ENCODE measurements around the gene CYSRT1.
A peak's percentile ranks its signal among the peaks of the same experiment; 100 is the strongest.
"Not testable (repeated sequence)": the region's sequence is repeated elsewhere in the genome, so short reads cannot be mapped to it uniquely, and the experiment has no call there.

The CYSRT1 gene

DNA sequence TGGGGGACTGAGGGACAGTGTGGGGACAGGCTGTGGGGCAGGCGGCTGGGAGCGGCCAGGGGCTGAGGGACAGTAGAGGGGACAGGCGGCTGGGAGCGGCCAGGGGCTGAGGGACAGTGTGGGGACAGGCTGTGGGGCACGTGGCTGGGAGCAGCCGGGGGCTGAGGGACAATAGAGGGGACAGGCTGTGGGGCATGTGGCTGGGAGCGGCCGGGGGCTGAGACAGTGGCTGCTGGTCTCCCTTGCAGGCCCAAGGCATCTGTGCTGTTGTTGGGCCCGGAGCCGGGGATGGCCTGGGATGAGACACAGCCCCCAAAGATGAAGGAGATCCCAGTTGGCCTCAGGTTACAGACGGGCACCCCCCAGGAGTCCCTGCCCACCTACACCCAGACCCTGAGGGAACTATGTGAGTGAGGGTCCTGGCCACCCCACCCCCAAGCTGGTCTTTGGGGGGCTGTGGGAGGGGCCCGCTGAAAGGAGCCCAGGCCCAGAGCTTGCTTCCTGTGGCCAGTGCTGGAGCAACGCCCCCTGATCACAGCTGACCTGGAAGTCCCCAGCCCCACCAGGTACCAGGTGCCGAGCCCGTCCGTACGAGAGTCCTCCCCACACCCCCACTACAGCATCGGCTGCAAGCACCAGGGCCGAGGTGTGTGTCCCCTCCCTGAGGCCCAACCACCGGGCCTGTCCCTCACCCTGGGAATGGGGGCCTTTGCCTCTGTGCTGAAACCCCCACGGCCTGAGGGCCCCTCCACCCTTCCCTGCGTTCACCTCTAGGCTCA, 26.7 kb downstream of the CYSRT1 start:
- no peak for DNase-seq

DNA sequence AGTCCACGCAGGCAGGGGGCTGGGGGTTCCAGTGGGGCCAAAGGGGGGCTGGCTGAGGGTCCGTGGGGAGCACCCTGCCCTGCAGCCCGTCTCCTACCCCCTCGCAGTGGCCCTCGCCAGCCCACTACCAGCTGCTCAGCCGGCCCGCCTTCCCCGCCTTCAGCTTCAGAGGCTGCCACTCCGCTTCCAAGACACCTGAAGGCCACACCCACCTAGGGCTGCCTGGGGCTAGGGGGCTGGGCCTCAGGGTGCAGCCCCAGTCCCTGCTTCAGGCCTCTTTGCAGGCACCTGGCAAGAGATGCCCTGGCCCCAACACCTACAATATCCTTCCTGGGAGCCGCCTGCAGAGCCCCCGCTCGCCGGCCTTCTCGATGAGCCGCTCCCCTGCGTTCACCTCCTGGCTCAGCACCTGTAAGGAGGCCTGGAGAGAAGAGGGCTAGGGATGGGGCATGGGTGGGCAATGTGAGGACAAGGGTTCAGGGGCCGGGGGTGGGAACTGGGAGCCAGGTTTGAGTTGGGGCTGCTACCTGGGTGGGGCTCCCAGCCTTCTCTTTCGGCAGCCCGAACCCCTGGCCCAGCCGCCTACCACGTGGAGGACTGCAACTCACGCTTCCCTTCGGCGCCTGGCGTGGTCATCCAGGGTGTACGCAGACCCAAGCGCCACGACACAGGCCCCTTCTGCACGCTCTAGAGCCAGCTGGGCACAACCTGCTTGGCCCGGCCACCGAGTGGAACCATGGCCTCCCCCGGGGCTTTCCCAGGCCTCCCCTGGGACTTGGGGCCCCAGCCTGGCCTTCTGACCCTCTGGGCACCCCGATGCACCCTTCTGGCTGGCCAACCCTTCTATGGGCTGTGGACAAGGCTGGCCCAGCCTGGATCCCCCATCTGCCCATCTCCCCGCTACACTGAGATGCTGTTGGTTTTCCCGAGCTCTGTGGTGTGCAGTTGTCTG, 27.9 kb downstream of the CYSRT1 start:
- peak; percentile 21 for DNase-seq

DNA sequence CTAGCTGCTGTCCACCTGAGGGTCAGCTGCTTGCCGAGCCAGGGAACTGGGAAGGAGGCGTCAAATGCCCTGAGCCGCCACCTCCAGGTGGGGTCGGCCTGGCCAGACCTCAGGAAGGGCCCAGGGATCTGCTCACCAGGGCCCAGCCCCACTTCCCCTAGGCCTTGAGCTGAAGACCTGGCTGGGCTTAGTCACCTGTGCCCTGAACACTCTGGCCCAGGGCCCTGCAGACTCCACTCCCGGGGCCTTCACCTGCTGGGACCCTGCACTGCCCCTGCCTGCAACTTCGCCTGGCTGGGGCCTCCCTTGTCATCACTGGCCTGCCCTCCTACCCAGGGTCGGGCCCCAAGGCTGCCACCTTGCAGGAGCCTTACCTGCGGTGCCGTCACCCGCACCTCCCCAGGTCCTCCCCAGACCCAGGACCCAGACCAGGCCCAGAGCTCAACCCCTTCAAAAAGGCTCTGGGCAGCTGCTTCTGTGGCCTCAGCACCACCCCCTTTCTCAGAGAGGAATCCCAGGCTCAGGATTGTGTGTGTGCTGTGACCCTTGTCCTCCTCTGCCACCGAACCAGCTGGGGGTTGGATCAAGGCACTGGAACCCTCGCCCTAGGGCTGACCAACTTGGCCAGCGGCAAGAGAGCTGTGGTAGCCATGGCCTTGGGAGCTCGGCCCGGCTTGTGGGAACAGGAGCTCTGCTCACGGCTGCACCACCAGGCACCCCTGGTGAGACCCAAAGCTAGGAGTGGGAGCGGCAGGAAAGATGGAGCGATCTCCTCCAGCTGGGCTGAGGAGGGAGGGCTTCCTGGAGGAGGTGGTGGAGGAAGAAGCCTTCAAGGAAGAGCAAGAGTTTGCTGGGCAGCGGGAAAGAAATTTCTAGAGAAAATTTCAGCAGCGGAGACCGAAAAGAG, 29.0 kb downstream of the CYSRT1 start:
- peak; percentile 60 for DNase-seq

DNA sequence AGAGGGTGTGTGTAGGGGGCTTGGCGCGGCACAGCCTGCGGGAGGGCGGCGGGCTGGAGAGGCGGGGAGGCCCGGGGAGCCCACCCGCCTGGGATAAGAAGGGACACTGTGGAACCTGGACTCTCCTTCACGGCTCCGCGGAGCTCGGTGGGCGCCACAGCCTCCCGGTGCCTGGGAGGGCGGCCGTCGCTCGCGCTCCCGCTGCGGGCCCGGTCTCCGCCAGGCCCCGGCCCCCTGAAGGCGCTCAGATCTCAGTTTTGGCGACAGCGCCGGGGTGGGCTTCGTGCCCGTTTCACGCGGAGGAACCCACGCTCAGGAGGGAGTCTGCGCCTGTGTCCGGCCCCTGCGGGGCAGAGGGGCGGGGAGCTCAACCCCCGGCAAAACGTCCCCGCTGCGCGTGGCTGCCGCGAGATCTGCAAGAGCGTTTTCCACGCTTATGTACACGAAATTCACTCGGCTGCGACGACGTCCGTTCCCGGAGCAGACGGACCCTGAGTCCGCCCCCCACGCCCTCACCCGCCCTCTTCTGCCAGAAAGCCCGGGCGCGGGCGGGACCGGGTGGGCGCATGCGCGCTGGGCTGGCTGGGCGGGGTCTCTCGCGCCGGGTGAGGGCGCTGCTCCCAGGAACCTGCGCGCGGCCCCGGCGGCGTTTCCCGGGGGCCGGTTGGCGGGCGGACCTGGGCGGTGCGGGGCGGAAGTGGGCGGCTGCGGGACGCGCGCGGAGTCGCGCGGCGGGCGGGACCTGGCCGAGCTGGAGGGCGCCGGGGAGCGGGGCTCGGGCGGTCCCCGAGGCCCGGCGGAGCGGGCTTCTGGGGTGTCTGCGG, 29.9 kb downstream of the CYSRT1 start, which contains the start of gene NELFB:
NELFB (plus strand) TSS at position 704 of the 824 bp plus-strand sequence.
- DNase-seq = peak; percentile 85

DNA sequence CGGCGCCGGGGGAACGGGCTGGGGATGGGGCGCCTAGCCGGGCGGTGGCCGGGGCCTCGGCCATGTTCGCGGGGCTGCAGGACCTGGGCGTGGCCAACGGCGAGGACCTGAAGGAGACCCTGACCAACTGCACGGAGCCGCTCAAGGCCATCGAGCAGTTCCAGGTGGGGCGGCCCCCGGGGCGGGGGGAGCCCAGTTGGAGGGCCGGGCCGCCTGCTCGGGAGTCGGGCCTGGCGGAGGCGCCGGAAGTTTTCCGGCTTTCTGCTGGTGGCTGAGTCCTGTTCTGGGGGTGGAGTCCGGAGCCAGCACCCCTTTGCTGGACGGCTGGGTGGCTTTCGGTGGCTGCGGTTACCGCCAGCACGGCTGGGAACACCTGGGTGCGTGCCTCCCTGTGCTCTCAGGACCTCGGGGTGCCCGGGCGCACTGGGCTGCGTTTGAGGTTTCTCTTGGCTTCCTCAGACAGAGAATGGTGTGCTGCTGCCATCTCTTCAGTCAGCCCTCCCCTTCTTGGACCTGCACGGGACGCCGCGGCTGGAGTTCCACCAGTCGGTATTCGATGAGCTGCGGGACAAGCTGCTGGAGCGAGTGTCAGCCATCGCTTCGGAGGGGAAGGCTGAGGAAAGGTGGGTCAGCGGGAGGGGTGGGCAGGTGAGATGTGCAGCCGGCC, 30.6 kb downstream of the CYSRT1 start:
- peak; percentile 74 for DNase-seq

DNA sequence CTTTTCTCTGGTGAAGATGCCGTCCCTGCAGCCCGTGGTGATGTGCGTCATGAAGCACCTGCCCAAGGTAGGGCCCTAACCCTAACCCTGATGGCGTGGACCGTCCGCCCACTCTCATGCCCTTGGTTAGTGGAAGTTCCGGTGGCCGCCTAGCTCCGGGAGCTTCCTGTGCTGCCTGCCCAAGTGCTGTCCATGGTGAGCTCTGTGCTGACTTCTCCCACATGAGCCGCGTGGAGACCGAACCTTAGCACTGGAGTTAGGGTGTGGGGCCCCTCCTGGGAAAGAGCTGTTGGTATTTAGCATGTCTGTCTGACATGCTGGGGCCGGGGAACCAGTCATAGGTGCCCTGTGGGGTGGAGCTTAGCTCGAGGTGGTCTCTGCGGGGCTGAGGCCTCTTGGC, 31.4 kb downstream of the CYSRT1 start:
- DNase-seq = no peak

DNA sequence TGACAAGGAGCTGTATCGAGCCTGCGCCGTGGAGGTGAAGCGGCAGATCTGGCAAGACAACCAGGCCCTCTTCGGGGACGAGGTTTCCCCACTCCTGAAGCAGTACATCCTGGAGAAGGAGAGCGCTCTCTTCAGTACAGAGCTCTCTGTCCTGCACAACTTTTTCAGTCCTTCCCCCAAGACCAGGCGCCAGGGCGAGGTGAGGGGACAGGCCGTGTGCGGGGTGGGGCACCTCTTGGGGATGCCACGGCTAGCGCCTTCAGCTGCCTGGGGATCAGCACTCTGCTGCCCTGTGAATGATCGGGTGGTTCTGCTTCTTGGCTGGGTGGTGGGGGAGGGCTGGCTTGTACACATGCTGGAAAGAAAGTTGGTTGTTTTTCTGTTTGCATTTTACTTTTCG, 31.9 kb downstream of the CYSRT1 start:
- no peak for DNase-seq

DNA sequence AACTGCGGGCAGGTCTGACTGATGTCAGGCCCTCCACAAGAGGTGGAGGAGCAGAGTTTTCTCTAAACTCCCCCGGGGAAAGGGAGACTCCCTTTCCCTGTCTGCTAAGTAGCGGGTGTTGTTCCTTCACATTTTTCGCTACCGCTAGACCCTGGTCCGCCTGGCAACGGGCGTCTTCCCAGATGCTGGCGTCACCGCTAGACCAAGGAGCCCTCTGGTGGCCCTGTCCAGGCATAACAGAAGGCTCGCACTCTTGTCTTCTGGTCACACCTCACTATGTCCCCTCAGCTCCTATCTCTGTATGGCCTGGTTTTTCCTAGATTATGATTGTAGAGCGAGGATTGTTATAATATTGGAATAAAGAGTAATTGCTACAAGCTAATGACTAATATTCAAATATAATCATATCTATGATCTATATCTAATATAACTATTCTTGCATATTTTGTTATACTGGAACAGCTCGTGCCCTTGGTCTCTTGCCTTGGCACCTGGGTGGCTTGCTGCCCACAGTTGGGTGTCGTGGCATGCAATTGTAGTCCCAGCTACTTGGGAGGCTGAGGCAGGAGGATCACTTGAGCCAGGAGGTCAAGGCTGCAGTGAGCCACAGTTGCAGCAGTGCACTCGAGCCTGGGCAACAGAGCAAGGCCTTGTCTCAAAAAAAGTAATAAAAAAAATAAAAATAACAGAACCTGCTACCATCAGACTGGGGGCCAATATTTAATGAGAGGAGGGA, 37.4 kb downstream of the CYSRT1 start:
- DNase-seq = not testable (repeated sequence)

DNA sequence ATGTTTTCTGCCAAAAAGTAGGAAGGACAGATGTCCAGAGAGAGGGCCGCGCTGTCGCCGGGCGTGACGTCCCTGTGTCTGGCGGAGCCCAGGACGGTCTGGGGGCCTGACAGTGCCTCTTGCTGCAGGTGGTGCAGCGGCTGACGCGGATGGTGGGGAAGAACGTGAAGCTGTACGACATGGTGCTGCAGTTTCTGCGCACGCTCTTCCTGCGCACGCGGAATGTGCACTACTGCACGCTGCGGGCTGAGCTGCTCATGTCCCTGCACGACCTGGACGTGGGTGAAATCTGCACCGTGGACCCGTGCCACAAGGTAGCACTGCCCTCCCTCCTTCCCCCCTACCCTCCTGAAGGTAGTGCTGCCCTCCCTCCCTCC, 37.9 kb downstream of the CYSRT1 start:
- DNase-seq = no peak

DNA sequence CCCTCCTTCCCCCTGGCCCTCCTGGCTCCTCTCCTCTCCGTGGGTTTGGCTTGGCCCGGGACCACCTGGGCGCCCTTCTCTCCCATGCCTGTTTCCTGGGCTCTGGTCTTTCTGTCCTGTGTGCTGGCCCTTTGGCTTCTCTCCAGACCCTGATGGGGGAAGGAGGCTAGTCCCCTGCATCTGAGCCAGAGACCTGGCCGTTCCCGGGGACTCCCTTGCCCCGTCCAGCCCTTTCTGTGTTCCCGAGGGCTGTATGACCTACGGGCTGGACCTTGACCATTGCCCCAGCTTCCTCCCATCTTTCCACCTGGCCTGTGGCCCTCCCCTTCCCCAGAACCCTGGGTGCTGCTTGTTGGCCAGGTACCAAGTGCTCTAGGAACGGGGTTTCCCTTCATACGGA, 38.5 kb downstream of the CYSRT1 start:
- DNase-seq = no peak

DNA sequence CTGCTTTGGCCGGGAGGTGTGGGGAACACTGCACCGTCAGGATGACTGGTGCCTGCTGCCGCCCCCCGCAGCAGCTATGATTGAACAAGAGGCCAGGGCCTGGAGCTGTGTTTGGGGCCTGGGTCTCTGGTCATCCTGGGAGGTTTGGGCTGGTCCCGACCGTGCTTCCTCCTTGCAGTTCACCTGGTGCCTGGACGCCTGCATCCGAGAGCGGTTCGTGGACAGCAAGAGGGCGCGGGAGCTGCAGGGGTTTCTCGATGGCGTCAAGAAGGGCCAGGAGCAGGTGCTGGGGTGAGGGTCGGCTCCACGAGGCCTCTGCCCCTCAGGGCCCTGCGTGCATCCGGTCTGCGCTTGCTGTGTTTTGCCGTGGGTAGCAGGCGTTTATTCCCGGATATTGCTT, 39.1 kb downstream of the CYSRT1 start:
- no peak for DNase-seq

DNA sequence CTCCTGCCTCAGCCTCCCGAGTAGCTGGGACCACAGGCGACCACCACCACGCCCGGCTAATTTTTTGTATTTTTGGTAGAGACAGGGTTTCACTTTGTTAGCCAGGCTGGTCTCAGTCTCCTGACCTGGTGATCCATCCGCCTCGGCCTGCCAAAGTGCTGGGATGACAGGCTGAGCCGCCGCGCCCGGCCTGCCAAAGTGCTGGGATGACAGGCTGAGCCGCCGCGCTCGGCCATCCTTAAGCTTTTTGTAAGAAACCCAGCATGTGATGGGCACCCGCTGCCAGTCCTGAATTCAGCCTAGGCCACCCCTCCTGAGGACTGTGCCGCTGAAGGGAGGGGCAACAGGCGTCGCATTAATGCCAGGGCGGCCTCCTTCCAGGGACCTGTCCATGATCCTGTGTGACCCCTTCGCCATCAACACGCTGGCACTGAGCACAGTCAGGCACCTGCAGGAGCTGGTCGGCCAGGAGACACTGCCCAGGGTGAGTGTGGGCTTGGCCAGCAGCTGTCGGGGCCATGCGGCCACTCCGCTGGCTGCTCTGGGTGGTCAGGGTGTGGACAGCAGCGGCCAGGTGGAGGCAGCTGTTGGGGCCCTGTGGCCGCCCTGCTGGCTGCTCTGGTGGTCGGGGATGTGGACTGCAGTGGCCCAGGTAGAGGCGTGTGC, 40.7 kb downstream of the CYSRT1 start:
- DNase-seq = no peak

DNA sequence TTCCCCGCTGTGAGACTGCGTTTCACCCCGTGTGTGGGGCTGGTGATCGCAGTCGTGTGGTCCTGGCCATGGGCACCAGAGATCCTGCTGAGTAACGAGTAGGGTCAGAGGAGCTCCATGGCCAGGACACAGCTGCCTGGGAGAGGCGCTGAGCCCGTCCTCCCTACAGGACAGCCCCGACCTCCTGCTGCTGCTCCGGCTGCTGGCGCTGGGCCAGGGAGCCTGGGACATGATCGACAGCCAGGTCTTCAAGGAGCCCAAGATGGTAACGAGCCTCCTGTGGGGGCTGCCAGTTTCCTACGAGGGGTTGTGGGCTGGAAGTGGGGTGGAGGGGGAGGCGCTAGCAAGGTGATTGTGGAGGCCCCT, 41.2 kb downstream of the CYSRT1 start:
- DNase-seq = no peak

DNA sequence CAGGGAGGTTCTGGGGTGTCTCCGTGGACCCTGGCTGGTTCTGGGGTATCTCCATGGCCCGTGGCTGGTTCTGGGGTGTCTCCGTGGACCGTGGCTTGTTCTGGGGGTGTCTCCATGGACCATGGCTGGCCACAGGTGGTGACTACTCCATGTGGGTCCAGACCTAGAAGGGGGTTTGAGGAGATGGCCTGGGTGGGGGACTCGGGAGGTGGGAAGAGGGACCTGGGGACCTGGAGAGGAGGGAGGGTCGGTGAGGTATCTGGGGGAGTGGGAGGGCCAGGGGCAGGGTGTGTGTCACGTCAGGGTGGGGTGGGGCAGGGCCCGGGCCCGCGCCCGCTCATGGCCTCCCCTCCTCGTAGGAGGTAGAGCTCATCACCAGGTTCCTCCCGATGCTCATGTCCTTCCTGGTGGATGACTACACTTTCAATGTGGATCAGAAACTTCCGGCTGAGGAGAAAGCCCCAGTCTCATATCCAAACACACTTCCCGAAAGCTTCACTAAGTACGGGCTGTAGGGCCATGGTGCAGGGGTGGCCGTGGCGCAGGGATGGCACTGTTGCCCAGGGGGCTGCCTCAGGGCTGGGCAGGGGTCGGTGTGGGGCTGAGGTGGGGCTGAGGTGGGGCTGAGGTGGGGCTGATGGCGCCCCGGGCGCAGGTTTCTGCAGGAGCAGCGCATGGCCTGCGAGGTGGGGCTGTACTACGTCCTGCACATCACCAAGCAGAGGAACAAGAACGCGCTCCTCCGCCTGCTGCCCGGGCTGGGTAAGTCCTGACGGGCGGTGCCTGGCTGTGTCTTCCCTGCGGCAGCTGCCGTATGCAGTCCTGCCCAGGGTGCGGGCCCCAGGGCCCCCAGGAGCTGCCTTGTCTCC, 41.8 kb downstream of the CYSRT1 start:
- DNase-seq = no peak

DNA sequence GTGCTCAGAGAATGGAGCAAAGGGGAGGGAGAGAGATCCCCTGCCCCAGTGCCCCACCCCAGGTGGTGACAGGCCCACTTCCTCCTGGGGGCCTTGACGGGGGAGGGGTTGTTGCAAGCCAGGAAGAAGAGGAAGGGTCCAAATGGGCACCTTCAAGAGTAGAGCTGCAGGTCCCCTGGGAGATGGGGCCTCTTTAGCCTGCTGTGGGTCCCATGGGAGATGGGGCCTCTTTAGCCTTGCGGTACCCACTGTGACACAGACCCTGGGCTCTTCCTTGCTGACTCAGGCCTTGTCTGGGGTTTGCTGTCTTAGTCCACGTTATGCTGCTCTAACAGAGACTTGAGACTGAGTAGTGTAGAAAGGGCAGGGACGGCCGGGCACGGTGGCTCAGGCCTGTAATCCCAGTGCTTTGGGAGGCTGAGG, 43.0 kb downstream of the CYSRT1 start:
- no peak for DNase-seq

DNA sequence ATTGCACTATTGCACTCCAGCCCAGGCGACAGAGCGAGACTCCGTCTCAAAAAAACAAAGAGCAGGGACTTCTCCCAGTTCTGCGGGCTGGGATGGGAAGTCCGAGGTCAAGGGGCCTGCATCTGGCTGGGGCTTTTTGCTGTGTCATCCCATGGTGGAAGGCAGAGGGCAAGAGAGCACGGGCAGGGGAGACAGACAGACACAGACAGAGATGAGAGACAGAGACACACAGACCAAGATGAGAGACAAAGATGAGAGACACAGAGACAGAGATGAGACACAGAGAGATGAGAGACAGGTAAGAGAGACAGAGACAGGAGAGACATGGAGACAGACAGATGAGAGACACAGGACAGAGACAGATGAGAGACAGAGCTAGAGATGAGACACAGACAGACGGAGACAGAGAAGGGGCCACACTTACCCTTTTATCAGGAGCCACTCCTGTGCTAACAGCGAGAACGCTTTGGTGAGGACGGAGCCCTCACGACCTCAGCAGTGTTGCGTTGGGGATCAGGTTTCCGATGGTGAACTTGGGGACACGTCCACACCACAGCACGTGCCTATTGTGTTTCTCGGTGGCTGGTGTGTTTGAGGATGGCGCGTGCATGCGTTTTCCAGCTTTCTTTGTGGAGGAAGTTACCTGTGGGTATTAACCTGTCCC, 43.7 kb downstream of the CYSRT1 start:
- no peak for DNase-seq

DNA sequence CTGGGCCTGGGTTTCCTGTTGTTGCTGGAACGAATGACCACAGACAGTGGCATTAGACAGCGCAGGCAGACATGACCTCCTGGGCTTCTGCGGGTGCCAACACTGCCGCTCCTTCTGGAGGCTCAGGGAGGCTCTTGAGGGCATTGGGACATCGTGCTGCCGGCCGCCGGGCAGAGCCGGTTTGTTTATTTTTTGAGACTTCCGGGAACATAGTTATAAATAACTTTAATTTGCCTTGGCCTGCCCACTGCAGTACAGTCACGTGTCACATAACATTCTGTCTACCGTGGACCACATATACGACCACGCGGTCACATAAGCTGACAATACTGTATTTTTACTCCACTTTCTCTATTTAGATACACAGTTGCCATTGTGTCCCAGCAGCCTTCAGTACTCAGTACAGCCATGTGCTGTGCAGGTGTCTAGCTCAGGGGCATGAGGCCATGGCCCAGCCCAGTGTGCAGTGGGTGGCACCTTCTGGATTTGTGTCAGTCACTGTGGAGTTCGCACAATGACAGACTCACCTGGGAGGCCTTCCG, 44.3 kb downstream of the CYSRT1 start:
- DNase-seq = no peak
